ENCODE results near the gene DLGAP1. TPM values are rescaled to one million over a fixed set of nuclear protein-coding genes. Genes with fewer than 3 reads are reported as not detected.

The DLGAP1 gene
- polyA plus RNA-seq, 1 donor from 2014 or later = 4.5 TPM

GRCh38 chr18:4311136-4311535, 144.0 kb downstream of the DLGAP1 start:
- H3K9me3 ChIP-seq (ENCODE audit: low read length) = no peaks in the 10 kb centered on the region
- H3K27me3 ChIP-seq (ENCODE audit: insufficient read depth, low read depth, low read length) = no peaks in the 10 kb centered on the region
- no peaks in the 10 kb centered on the region for H3K36me3 ChIP-seq (ENCODE audit: insufficient read depth, low read length)
- H3K79me2 ChIP-seq (replicated peaks; ENCODE audit: insufficient read depth, low read length) = no peaks in the 10 kb centered on the region
- no peak overlapping the region for H2AFZ ChIP-seq (ENCODE audit: low read depth, low read length)
- H4K20me1 ChIP-seq (ENCODE audit: insufficient read depth) = no peaks in the 10 kb centered on the region
- H3K9ac ChIP-seq (ENCODE audit: low read length) = no peak overlapping the region
- no peak overlapping the region for H3K4me2 ChIP-seq (ENCODE audit: low read length)
- H3K27ac ChIP-seq (ENCODE audit: low read length) = no peak overlapping the region
- H3K4me3 ChIP-seq (ENCODE audit: low read length) = no peak overlapping the region
- H3K9me2 ChIP-seq (ENCODE audit: insufficient read depth, low read length) = no peaks in the 10 kb centered on the region
- no peak for TF ChIP-seq TAF1 (IDR thresholded peaks at IDR 0.05; ENCODE audit: low read depth)
- no peak for TF ChIP-seq RAD21 (conservative IDR thresholded peaks at IDR 0.05)
- TF ChIP-seq POLR2AphosphoS5 (IDR thresholded peaks at IDR 0.05) = no peak
- TF ChIP-seq, protein P1, sequence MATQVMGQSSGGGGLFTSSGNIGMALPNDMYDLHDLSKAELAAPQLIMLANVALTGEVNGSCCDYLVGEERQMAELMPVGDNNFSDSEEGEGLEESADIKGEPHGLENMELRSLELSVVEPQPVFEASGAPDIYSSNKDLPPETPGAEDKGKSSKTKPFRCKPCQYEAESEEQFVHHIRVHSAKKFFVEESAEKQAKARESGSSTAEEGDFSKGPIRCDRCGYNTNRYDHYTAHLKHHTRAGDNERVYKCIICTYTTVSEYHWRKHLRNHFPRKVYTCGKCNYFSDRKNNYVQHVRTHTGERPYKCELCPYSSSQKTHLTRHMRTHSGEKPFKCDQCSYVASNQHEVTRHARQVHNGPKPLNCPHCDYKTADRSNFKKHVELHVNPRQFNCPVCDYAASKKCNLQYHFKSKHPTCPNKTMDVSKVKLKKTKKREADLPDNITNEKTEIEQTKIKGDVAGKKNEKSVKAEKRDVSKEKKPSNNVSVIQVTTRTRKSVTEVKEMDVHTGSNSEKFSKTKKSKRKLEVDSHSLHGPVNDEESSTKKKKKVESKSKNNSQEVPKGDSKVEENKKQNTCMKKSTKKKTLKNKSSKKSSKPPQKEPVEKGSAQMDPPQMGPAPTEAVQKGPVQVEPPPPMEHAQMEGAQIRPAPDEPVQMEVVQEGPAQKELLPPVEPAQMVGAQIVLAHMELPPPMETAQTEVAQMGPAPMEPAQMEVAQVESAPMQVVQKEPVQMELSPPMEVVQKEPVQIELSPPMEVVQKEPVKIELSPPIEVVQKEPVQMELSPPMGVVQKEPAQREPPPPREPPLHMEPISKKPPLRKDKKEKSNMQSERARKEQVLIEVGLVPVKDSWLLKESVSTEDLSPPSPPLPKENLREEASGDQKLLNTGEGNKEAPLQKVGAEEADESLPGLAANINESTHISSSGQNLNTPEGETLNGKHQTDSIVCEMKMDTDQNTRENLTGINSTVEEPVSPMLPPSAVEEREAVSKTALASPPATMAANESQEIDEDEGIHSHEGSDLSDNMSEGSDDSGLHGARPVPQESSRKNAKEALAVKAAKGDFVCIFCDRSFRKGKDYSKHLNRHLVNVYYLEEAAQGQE (IDR thresholded peaks at IDR 0.05; ENCODE audit: borderline replicate concordance) = no peak
- no peak for TF ChIP-seq EZH2 (IDR thresholded peaks at IDR 0.05; ENCODE audit: borderline replicate concordance, insufficient read depth, low read length, poor library complexity, severe bottlenecking)
- no peak for TF ChIP-seq MXI1 (conservative IDR thresholded peaks at IDR 0.05; ENCODE audit: poor library complexity, severe bottlenecking)
- no peak for TF ChIP-seq SMC3 (conservative IDR thresholded peaks at IDR 0.05; ENCODE audit: poor library complexity)
- no peak for TF ChIP-seq EP300 (conservative IDR thresholded peaks at IDR 0.05; ENCODE audit: poor library complexity, severe bottlenecking)
- H3F3A ChIP-seq (ENCODE audit: insufficient read depth, low read length, poor library complexity, severe bottlenecking) = no peaks in the 10 kb centered on the region

GRCh38 chr18:4309227-4309626, 145.9 kb downstream of the DLGAP1 start:
- no peak overlapping the region for H2AFZ ChIP-seq (ENCODE audit: low read depth, low read length)
- no peaks in the 10 kb centered on the region for H4K20me1 ChIP-seq (ENCODE audit: insufficient read depth)
- TF ChIP-seq, protein P2, sequence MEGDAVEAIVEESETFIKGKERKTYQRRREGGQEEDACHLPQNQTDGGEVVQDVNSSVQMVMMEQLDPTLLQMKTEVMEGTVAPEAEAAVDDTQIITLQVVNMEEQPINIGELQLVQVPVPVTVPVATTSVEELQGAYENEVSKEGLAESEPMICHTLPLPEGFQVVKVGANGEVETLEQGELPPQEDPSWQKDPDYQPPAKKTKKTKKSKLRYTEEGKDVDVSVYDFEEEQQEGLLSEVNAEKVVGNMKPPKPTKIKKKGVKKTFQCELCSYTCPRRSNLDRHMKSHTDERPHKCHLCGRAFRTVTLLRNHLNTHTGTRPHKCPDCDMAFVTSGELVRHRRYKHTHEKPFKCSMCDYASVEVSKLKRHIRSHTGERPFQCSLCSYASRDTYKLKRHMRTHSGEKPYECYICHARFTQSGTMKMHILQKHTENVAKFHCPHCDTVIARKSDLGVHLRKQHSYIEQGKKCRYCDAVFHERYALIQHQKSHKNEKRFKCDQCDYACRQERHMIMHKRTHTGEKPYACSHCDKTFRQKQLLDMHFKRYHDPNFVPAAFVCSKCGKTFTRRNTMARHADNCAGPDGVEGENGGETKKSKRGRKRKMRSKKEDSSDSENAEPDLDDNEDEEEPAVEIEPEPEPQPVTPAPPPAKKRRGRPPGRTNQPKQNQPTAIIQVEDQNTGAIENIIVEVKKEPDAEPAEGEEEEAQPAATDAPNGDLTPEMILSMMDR (IDR thresholded peaks at IDR 0.05; ENCODE audit: poor library complexity, severe bottlenecking) = no peak
- TF ChIP-seq POLR2AphosphoS5 (IDR thresholded peaks at IDR 0.05) (no peak), SMC3 (conservative IDR thresholded peaks at IDR 0.05; ENCODE audit: poor library complexity) (no peak), TAF1 (IDR thresholded peaks at IDR 0.05; ENCODE audit: low read depth) (no peak), EP300 (conservative IDR thresholded peaks at IDR 0.05; ENCODE audit: poor library complexity, severe bottlenecking) (no peak), EZH2 (IDR thresholded peaks at IDR 0.05; ENCODE audit: borderline replicate concordance, insufficient read depth, low read length, poor library complexity, severe bottlenecking) (no peak)
- TF ChIP-seq, protein P1 (IDR thresholded peaks at IDR 0.05; ENCODE audit: borderline replicate concordance) = no peak
- H3K9ac ChIP-seq (ENCODE audit: low read length) = no peak overlapping the region
- no peaks in the 10 kb centered on the region for H3F3A ChIP-seq (ENCODE audit: insufficient read depth, low read length, poor library complexity, severe bottlenecking)
- H3K4me3 ChIP-seq (ENCODE audit: low read length) = no peak overlapping the region
- H3K27me3 ChIP-seq (ENCODE audit: insufficient read depth, low read depth, low read length) = no peaks in the 10 kb centered on the region
- no peaks in the 10 kb centered on the region for H3K36me3 ChIP-seq (ENCODE audit: insufficient read depth, low read length)
- H3K79me2 ChIP-seq (replicated peaks; ENCODE audit: insufficient read depth, low read length) = no peaks in the 10 kb centered on the region
- H3K4me2 ChIP-seq (ENCODE audit: low read length) = no peak overlapping the region
- H3K9me3 ChIP-seq (ENCODE audit: low read length) = no peaks in the 10 kb centered on the region
- no peaks in the 10 kb centered on the region for H3K9me2 ChIP-seq (ENCODE audit: insufficient read depth, low read length)
- no peak overlapping the region for H3K27ac ChIP-seq (ENCODE audit: low read length)

All from neural cell (in vitro differentiated cells).